NCI-H1092 treated with DMSO at 0.1 percent for 48 hours (cell line): ENCODE results near the gene EPS8L1.
"Not testable (repeated sequence)": the region's sequence is repeated elsewhere in the genome, so short reads cannot be mapped to it uniquely, and the experiment has no call there.

Experiments used
- DNase-seq: peaks from one replicate; lab custom pipeline; 2025; lab: John Stamatoyannopoulos, UW

Gene EPS8L1

GRCh38 chr19:55050749-55051532, 24.7 kb upstream of the EPS8L1 start:
- no peak for DNase-seq

GRCh38 chr19:55053735-55054134, 21.9 kb upstream of the EPS8L1 start:
- no peak for DNase-seq

GRCh38 chr19:55056827-55057226, 18.8 kb upstream of the EPS8L1 start:
- DNase-seq: no peak

GRCh38 chr19:55058781-55059610, 16.7 kb upstream of the EPS8L1 start:
- DNase-seq: no peak

DNA sequence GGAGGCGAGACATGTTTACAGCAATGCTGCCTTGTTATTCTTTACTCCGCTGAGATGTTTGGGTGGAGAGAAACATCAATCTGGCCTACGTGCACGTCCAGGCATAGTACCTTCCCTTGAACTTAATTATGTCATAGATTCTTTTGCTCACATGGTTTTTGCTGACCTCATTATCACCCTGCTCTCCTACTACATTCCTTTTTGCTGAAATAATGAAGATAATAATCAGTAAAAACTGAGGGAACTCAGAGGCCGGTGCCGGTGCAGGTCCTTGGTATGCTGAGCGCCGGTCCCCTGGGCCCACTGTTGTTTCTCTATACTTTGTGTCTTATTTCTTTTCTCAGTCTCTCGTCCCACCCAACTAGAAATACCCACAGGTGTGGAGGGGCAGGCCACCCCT, 15.4 kb upstream of the EPS8L1 start:
- not testable (repeated sequence) for DNase-seq

- DNase-seq: peak; percentile 88
Measured at GRCh38 chr19:55062735-55063491, 12.8 kb upstream of the EPS8L1 start, which contains the start of gene RDH13. TSS of gene RDH13 (minus strand) at chr19:55063148. CDS start at chr19:55063032, 116 bp downstream.

GRCh38 chr19:55063492-55063843, 12.2 kb upstream of the EPS8L1 start:
- DNase-seq: no peak

DNA sequence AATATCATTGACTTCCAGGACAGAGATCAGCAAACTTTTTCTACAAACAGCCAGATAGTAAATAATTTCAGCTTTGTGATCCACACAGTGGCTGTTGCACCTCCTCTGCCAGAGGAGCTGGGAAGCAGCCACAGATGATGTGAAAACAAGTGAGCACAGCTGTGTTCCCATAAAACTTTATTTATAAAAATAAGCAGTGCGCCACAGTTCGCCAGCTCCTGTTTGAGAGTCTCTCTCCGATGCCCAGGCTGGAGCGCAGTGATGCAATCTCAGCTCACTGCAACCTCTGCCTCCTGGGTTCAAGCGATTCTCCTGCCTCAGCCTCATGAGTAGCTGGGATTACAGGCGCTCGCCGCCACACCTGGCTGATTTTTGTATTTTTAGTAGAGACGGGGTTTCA, 10.2 kb upstream of the EPS8L1 start:
- DNase-seq: not testable (repeated sequence)

- DNase-seq: no peak
Measured at GRCh38 chr19:55066107-55066709, 9.5 kb upstream of the EPS8L1 start.

DNA sequence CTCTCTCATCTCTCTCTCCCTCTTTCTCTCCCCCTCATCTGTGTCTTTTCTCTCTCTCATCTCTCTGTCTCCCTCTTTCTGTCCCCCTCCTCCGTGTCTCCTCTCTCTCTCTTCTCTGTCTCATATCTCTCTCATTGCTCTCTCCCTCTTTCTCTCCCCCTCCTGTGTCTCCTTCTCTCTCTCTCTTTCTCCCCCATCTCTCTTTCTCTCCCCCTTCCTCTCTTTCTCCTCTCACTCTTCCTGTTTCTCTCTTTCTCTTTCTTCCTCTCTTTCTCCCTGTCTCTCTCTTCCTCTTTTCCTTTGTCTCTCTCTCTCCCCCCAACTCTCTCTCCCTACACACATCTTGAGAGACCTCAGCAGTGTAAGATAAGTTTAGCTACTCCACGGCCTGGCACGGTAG, 7.8 kb upstream of the EPS8L1 start:
- DNase-seq: no peak

DNA sequence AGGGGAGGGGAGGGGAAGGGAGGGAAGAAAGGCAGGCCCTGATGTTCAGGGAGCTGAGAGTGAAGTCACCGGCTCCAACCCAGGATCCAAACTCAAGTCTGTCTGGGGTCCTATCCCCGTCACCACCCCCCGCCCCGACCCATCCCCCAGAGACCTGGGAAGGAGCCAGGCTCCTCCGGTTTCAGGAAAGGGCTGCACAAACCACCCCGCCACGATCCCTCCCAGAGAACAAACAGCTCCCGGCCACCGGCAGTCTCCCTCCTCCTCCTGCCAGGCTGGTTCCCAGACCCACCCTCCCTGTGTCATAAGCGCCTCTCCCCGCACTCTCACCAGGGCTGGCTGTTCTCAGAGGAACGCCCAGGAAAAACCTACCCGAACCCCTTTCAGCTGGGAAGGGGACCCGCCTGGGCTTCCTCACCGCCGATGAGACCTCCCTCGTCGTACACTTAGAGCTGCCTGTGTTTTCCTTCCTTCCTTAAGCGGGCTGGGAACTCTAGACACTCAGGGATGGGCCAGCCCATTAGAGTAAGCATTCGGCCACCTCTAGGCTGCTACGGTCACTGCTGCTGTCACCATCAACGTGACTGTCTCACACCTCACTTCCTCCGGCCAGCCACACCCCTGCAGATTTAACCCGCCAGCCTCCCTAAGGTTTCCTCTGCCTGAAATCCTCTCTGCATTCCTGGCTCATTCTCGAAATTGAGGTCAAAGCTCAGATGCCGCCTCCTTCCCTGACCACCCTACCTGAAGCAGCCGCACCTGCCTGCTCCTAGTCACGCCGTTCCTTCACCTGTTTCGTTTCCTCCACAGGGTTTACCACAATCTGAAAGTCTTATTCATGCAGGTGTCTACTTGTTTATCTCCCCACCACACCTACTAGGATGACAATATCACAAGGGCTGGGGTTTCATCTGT, 6.5 kb upstream of the EPS8L1 start:
- DNase-seq: no peak

DNA sequence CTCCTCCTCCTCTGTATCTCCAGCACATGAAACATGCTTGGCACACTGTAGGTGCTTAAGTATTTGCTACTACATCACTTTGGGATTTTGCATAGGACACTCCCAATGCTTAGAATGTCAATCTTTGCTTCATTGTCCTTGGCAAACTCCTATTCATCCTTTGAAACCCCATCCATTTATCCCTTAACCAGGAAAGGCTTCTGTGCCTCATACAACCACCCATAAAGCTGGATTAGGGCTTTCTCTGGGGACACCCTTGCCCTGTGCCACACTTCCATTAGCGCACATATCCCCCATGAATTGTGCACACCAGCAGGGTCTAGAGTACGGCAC, 5.8 kb upstream of the EPS8L1 start:
- DNase-seq: no peak

DNA sequence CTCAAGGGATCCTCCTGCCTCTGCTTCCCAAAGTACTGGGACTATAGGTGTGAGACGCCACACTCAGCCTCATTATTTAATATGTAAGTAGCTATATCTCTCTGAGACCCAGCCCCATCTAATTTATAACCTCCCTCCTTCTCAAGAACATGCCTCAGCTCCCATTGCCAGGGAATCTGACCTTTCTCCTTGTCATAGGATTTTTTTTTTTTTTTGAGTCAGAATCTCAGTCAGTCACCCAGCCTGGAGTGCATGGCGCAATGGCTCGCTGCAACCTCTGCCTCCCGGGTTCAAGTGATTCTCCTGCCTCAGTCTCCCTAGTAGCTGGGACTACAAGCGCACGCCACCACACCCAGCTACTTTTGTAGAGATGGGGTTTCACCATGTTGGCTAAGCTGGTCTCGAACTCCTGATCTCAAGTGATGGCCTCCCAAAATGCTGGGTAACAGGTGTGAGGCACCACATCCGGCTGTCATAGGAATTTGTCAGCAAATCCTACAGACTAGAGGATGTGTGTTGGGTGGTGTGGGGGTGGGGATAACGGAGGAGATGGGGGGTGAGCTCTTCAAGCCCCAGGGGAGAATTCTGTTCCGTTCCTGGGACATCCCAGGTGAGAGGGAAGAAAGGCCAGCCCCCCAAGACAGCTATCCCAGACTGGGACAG, 5.1 kb upstream of the EPS8L1 start:
- no peak for DNase-seq

- DNase-seq: no peak
Measured at GRCh38 chr19:55071129-55071502, 4.6 kb upstream of the EPS8L1 start.

DNA sequence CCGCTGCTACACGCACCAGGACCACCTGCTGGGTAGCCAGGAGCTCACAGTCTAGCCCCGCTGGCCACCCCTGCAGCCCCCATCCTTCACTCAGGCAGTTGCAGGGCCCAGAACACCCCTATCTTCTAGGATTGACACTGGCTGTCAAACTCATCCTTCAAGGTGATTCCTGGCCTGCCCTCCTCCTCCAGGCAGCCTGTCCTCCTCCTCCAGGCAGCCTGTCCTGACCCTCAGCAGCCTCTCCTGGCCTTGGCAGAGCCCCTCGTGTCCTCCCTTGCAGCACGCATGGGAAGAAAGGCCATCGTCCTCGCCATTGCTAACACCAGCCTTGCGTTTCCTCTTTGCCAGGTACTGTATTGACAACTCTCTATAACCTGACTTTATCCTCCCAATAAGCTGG, 3.8 kb upstream of the EPS8L1 start:
- no peak for DNase-seq

GRCh38 chr19:55076321-55076720, 652 bp downstream of the EPS8L1 start:
- no peak for DNase-seq

DNA sequence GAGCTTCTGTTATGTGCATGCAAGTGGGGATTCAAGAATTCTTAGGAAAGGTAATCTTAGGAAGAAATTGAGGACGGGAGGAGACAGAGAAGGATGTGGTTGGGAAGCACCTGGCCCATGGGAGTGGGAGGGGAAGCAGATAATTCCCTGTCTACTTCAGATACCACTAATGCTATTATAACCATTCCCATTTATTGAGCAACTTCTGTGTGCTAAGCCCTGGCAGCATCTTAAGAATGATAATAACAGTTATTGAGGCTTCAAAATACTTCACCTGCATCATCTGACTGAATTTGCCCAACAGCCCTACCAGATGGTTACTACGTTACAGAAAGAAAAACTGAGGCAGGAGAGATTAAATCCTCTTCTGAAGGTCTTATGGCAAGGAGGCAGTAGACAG, 1.4 kb downstream of the EPS8L1 start:
- no peak for DNase-seq

GRCh38 chr19:55078996-55079395, 3.3 kb downstream of the EPS8L1 start:
- no peak for DNase-seq

DNA sequence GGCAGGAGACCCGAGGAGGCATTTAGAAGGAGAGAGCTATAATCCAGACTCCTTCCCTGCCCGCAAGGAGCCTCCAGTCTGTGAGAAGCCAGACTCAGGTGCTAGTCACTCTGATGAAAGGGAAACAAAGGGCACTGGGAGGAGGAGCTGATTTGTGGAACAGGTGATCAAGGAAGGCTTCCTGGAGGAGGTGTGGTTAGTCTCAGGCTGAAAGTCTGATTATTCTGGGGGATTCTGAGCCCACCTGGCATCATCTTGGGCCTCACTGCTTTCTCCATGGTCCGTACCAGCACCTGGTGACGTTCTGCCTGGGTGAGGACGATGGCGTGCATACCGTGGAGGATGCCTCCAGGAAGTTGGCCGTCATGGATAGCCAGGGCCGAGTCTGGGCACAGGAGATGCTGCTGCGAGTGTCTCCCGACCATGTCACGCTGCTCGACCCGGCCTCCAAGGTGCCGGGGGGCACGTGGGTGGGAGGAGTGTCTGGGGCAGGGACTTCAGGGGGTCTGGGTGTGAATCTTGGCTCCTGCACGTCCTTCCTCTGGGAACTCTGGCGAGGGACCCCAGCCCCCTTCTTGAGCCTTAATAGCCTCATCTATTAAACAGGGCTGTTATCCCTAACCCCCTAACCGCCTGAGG, 3.9 kb downstream of the EPS8L1 start:
- no peak for DNase-seq
